Caco-2 (cell line): Measurements from ENCODE around the gene DNAAF5. TPM values are rescaled to one million over a fixed set of nuclear protein-coding genes. Genes with fewer than 3 reads are reported as not detected.

Experiments used
- BruUV-seq: library from RNA; stranded (reverse); fragments of 400-500 nt; replicated peaks from 2 replicates; lab custom pipeline; 2021; lab: Mats Ljungman, UMichigan
- CTCF ChIA-PET: fragments of 300-600 bp; sonication (Branson Sonifier 250); formaldehyde crosslinking; loops from one replicate; lab custom pipeline; 2022; ENCODE audit warnings: antibody characterized with exemption; lab: Charles Lee
- POLR2A ChIA-PET: fragments of 300-600 bp; sonication (Branson Sonifier 250); formaldehyde crosslinking; loops from one replicate; lab custom pipeline; 2022; ENCODE audit warnings: antibody characterized with exemption; lab: Charles Lee
- DNase-seq, 2 experiments: peaks; one replicate each; pipeline versions ENCODE4 v3.0.0 to v3.0.0-alpha.2; 2020 to 2022
- H3K27me3 ChIP-seq: replicated peaks from 2 replicates; pipeline ENCODE4 v1.6.0; 2011; ENCODE audit warnings: low read length; ENCODE audit not compliant: control insufficient read depth, insufficient read depth
- H3K36me3 ChIP-seq: 2 replicates; pipeline ENCODE4 v1.5.1; 2011; ENCODE audit warnings: low read length; ENCODE audit not compliant: control insufficient read depth, insufficient read depth
- H3K4me1 ChIP-seq: fragments of 250-450 bp; sonication (Bioruptor Pico); 2 replicates; pipeline ENCODE4 v1.5.1; 2020; ENCODE audit warnings: mild to moderate bottlenecking
- H3K4me3 ChIP-seq: 2 replicates; pipeline ENCODE4 v1.5.1; 2011; ENCODE audit warnings: low read depth, mild to moderate bottlenecking, control low read depth, low read length
- H3K9me3 ChIP-seq: fragments of 250-450 bp; sonication (Bioruptor Pico); 2 replicates; pipeline ENCODE4 v1.5.1; 2020; ENCODE audit warnings: mild to moderate bottlenecking, moderate library complexity
- H3K27ac Mint-ChIP-seq: one replicate; pipeline ENCODE4 v1.8.0; 2022; ENCODE audit warnings: mixed read lengths; ENCODE audit not compliant: unreplicated experiment
- H3K27me3 Mint-ChIP-seq: one replicate; pipeline ENCODE4 v1.8.0; 2022; ENCODE audit warnings: mixed read lengths; ENCODE audit not compliant: insufficient read depth, unreplicated experiment
- H3K36me3 Mint-ChIP-seq: one replicate; pipeline ENCODE4 v1.8.0; 2022; ENCODE audit warnings: mild to moderate bottlenecking, mixed read lengths; ENCODE audit not compliant: insufficient read depth, unreplicated experiment
- H3K4me1 Mint-ChIP-seq: one replicate; pipeline ENCODE4 v1.8.0; 2022; ENCODE audit warnings: low read depth, mixed read lengths; ENCODE audit not compliant: unreplicated experiment
- H3K4me3 Mint-ChIP-seq: one replicate; pipeline ENCODE4 v1.8.0; 2022; ENCODE audit warnings: mild to moderate bottlenecking, moderate library complexity, mixed read lengths; ENCODE audit not compliant: unreplicated experiment
- H3K9me3 Mint-ChIP-seq: one replicate; pipeline ENCODE4 v1.8.0; 2022; ENCODE audit warnings: mixed read lengths; ENCODE audit not compliant: unreplicated experiment
- CTCF ChIP-seq, 2 experiments: fragments of 200-600 bp in 1 of 2; IDR thresholded peaks; 1 replicate in 1 of 2; 2 replicates in 1 of 2; pipeline versions ENCODE4 v1.5.1 to v1.8.0; 2011 to 2022; ENCODE audit warnings: antibody characterized with exemption in 1 of 2, control low read depth in 1 of 2, inconsistent platforms in 1 of 2, low read depth in 1 of 2, low read length in 1 of 2, mild to moderate bottlenecking in 1 of 2, moderate library complexity in 1 of 2; ENCODE audit not compliant: insufficient read depth in 1 of 2, severe bottlenecking in 1 of 2, unreplicated experiment in 1 of 2
- intact Hi-C: fragments of 100-400 bp; cut with micrococcal nuclease; formaldehyde crosslinking; loops from one replicate; pipeline ENCODE4 v1.10.0; 2022; ENCODE audit not compliant: unreplicated experiment
- total RNA-seq: library from RNA; stranded (reverse); gene quantifications from 2 replicates; pipeline ENCODE4 v1.2.3, GENCODE V29; 2022

DNAAF5 gene
- total RNA-seq, 1 experiment from 2014 or later: 51.4 TPM

- Mint-ChIP-seq H3K27me3 (no peaks in the 10 kb centered on the region), H3K4me3 (no peak overlapping the region), H3K27ac (no peak overlapping the region), H3K36me3 (peaks cover 44% of the 10 kb centered on the region), H3K9me3 (peaks cover 37% of the 10 kb centered on the region), H3K4me1 (no peaks in the 10 kb centered on the region)
- POLR2A ChIA-PET: no interaction called here
- CTCF ChIA-PET: no interaction called here
- no peak for DNase-seq
- H3K9me3 ChIP-seq: peaks cover 19% of the 10 kb centered on the region
- no peak overlapping the region for H3K4me3 ChIP-seq
- no peaks in the 10 kb centered on the region for H3K4me1 ChIP-seq
- no peaks in the 10 kb centered on the region for H3K27me3 ChIP-seq
- BruUV-seq: no TSS peak
- intact Hi-C loops: no loop called here
- no peak for TF ChIP-seq CTCF (IDR thresholded peaks at IDR 0.05; ENCODE audit: insufficient read depth in 1 of 2, low read depth in 1 of 2, low read length in 1 of 2, severe bottlenecking in 1 of 2, unreplicated experiment in 1 of 2)
- H3K36me3 ChIP-seq: peaks cover 6% of the 10 kb centered on the region
These were observed 42.8 kb upstream of the DNAAF5 start for GRCh38 chr7:683526-684205.

GRCh38 chr7:684416-684815 lies 42.1 kb upstream of the DNAAF5 start:
- POLR2A ChIA-PET: no interaction called here
- Mint-ChIP-seq H3K4me3 (no peak overlapping the region), H3K36me3 (peaks cover 46% of the 10 kb centered on the region), H3K27me3 (no peaks in the 10 kb centered on the region), H3K27ac (no peak overlapping the region), H3K9me3 (peaks cover 41% of the 10 kb centered on the region), H3K4me1 (no peaks in the 10 kb centered on the region)
- no peaks in the 10 kb centered on the region for H3K4me1 ChIP-seq
- CTCF ChIA-PET: no interaction called here
- H3K36me3 ChIP-seq: peaks cover 6% of the 10 kb centered on the region
- peaks cover 22% of the 10 kb centered on the region for H3K9me3 ChIP-seq
- DNase-seq: no peak
- no peak for TF ChIP-seq CTCF (IDR thresholded peaks at IDR 0.05; ENCODE audit: insufficient read depth in 1 of 2, low read depth in 1 of 2, low read length in 1 of 2, severe bottlenecking in 1 of 2, unreplicated experiment in 1 of 2)
- H3K27me3 ChIP-seq: no peaks in the 10 kb centered on the region
- BruUV-seq: no TSS peak
- H3K4me3 ChIP-seq: no peak overlapping the region
- intact Hi-C loops: no loop called here

GRCh38 chr7:685540-685939 lies 41.0 kb upstream of the DNAAF5 start:
- Mint-ChIP-seq H3K36me3 (peaks cover 45% of the 10 kb centered on the region), H3K9me3 (peaks cover 41% of the 10 kb centered on the region), H3K27me3 (no peaks in the 10 kb centered on the region), H3K27ac (no peak overlapping the region), H3K4me1 (no peaks in the 10 kb centered on the region), H3K4me3 (no peak overlapping the region)
- Histone ChIP-seq H3K4me3 (no peak overlapping the region), H3K27me3 (no peaks in the 10 kb centered on the region), H3K4me1 (no peaks in the 10 kb centered on the region), H3K9me3 (peaks cover 22% of the 10 kb centered on the region), H3K36me3 (peaks cover 5% of the 10 kb centered on the region; the same call in 1 of the 2 replicates)
- intact Hi-C loops: no loop called here
- POLR2A ChIA-PET: no interaction called here
- CTCF ChIA-PET: no interaction called here
- no TSS peak for BruUV-seq
- DNase-seq: no peak
- TF ChIP-seq CTCF (IDR thresholded peaks at IDR 0.05; ENCODE audit: insufficient read depth in 1 of 2, low read depth in 1 of 2, low read length in 1 of 2, severe bottlenecking in 1 of 2, unreplicated experiment in 1 of 2): no peak
